HG02938 (cell line): ENCODE measurements around the gene NAALADL2.

Experiments used
- ATAC-seq: cut with Tn5 transposase; IDR thresholded peaks from one replicate; pipeline ENCODE4 v1.9.1; 2021; ENCODE audit warnings: mild to moderate bottlenecking, moderate library complexity; ENCODE audit not compliant: unreplicated experiment

Gene NAALADL2

GRCh38 chr3:175193815-175194518 is 334.8 kb downstream of the NAALADL2 start:
- ATAC-seq, result no peak

DNA sequence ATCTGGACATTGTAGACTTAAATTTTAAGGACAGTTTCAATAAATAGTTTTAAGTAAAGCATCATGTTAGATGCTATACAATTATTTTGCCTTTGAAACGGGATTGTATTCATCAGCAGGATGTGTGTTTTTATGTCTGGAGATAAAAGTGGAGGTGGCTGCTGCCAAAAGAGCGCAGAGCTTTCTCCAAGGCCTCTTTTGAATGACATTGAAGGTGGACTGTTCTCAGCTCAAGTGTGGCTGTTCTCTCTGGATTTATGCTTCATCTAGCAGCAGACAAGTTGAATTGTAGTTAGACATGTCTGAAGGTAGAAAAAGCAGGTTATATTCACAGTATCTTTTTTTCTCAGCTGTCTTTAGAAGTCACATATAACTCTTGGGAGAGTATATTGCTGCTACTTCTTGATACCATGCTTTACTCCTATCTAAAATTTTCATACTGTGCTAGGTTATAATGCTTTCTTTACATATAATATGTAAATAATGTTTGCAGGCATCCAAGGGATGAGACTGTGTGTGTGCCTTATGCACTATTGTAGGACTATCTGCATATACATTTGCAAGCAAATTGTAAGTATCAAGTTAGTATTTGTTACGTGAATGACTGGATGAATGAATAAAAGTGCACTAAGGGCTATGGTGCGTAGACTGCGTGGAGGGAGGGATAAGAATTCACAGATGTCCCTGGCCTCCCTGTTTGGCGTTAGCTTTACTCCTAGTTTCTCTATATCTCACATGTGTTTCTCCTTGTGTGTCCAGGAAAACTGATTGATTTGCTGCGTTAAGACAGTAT is 340.1 kb downstream of the NAALADL2 start:
- no peak for ATAC-seq

DNA sequence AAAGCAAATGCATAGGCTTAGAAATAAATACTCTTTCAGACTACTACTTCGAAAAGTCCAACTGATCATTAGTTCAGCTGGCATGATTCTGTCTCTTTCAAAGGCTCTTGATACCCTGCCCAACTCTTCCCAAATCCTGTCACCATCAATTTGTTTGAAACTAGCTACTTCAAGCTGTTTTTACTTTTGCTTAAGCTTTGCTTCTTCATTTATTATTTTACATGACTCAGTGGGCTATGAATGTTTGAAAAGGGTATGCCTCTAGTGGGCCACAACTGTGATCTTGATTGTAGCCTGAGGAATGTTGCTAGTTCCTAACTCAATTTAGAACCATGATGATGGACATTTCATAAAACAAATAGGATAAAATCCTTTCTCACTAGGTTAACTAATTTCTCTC is 340.8 kb downstream of the NAALADL2 start:
- no peak for ATAC-seq

GRCh38 chr3:175200391-175201095 is 341.4 kb downstream of the NAALADL2 start:
- no peak for ATAC-seq

GRCh38 chr3:175207361-175207760 is 348.2 kb downstream of the NAALADL2 start:
- no peak for ATAC-seq

DNA sequence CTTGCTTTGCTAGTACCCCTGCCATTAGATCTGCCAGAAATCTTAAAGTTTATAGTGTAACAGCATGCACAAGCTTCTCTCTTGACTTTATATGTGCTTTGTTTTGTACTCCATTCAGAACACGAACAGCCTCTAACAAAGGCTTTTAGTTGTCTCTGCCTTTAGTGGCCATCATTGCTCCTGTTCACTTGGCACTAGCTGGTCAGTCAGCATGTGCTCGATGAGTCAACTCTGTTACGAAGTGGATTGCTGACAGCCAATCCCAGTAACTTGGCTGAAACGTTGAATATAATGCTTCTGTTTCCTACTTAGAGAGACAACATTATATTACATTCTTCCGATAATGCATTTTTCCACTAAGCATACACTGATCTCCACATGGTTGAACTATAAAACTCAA is 349.2 kb downstream of the NAALADL2 start:
- no peak for ATAC-seq

DNA sequence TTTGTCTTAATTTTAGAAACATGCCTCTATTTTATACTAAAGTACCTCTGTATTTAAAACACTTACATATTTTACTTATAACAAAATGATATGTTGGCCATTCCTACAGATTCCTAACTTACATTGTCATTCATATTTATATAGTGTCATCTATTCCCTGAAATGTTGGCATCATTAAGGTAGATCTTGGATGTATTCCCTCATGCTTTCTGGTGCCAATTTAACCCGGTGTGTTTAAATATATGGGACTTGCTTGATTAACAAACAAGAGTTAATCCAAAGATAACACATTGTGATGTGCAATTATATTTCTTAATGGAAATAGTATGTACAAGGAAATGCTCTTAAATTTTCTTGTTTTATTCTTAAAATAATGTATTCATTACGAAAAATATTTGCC is 352.3 kb downstream of the NAALADL2 start:
- no peak for ATAC-seq

DNA sequence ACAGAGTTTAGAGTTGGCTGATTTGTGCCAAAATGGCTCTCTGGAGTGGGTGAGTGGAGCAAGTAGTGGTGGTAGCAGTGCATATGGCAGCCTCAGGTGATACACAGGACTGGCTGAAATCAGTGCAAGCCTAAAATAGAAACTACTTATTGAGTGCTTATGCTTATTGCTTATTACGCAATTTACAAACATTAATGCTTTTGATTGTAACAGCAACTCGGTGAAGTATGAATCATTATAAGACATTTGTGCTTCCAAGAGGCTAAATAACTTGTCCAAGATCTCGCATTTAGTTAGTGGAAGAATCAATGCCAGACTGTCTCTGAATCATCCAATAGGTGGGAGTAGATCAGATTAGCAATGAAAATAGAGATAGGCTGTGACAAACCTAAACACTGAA is 353.8 kb downstream of the NAALADL2 start:
- no peak for ATAC-seq

DNA sequence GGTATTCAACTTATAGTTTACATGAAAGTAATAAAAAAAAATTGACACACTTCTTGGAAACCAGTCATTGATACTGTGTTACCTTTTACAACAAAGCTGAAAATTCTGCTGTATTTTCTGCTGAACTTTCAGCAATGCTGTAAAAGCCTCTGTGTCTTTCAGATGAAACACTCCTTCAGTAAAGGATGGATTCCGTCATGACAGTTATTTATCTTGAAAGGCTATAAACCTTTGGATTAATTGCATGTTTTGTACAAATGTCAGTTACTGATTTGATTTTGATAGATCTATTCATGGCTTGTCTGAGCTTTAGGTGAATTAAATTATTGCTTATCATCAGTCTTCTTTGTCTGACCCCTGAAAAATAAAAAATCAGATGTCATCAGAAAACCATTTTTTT is 355.1 kb downstream of the NAALADL2 start:
- no peak for ATAC-seq

DNA sequence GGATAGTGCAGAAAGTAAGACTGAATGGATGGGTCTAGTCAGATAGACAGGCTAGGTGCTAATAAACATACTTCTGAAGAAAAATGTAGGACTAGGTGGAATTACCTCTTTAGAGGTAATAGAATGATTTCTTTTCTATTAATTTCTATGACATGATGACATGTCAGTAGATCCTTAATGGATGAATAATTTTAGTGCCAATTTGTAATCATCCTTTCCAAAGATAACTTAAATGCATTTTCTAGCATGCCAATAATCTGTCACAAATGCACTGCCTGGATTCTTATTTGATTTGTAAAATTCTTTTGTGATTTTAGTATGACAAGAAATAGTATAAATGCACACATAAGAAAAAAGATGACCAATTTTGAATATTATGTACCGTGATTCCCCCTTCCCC is 356.7 kb downstream of the NAALADL2 start:
- ATAC-seq, result no peak

- no peak for ATAC-seq
Measured at GRCh38 chr3:175222356-175222755, 363.2 kb downstream of the NAALADL2 start.

DNA sequence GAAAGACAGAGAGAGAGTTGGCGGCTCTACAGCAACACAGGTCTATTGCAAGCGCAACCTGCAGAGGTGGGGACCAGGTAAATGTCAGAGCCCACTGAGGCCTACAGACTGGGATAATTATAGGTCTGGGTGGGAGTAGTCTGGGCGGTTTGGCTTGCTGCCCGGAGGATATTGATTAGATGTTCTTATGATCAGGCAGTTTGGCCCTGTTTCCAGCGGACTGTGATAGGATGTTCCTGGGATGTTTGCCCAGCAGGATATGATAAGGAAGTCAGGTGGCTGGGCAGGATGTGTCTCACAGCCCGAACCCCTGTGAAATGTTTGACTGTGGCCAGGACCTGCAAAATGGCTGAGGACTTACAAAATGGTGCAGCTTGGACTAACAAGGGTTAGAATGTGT is 364.9 kb downstream of the NAALADL2 start:
- ATAC-seq, result no peak

DNA sequence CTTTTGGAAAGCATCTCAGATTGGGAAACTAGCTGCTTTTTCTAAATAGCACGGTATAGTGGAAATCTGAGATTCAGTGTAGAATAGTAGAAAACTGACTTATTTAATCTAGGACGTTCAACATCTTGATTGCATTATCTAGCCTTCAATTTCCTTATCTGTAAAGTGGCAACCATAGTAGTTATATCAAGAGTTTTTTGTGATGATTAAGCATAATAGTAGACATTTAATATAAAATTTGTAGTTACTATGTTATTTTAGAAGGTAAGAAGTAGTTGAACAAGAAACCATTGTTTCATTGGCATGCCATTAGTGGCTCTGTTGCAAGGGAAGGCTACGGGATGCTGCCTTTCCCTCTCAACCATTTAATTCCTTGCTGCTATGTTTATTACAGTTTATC is 367.3 kb downstream of the NAALADL2 start:
- no peak for ATAC-seq

- no peak for ATAC-seq
Measured at GRCh38 chr3:175227126-175227525, 368.0 kb downstream of the NAALADL2 start.

- ATAC-seq, result no peak
Measured at GRCh38 chr3:175233957-175234940, 375.1 kb downstream of the NAALADL2 start.

GRCh38 chr3:175238801-175239200 is 379.7 kb downstream of the NAALADL2 start:
- ATAC-seq, result no peak

- no peak for ATAC-seq
Measured at GRCh38 chr3:175240921-175241320, 381.8 kb downstream of the NAALADL2 start.

GRCh38 chr3:175242243-175242642 is 383.1 kb downstream of the NAALADL2 start:
- ATAC-seq, result no peak

DNA sequence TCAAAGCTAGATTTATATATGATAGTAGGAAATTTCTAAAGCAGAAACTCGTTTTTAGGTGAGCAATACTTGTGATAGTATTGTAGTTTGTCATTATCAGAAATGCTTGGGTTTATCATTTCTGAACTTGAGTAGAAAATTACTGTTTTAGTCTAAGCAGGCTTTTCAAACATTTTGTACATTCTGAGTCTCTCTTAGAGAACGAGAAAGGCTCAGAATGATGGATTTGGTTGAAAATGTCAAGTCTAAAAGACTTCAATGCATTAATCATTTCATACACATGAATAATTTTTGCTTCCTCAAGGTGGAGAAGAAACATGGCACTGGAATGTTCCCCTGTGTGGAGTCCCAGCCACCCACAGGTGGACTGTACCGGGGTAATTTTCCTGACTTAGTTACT is 387.1 kb downstream of the NAALADL2 start:
- no peak for ATAC-seq

DNA sequence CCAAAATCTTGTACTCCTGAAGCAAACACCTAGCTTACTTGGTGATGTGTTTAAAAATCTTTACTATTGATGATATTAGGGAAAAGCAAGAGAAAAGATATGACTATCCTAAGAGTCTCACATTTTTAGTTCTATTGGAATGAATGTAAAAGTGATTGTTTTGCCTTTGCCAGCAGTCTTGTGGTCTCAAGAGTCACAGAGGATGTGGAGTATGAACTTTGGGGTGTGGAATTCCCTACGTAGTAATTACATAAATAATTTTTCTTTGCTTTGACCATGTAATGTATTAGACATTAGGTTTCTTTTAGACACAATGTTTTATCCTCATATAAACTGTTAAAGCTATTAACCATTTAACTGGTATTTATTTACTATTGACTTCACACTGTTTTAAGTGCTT is 387.6 kb downstream of the NAALADL2 start:
- ATAC-seq, result no peak

- ATAC-seq, result no peak
Measured at GRCh38 chr3:175247629-175248028, 388.5 kb downstream of the NAALADL2 start.
